ENCODE measurements around the gene MTA3.
A peak's percentile ranks its signal among the peaks of the same experiment; 100 is the strongest.

GRCh38 chr2:42770288-42771131 lies 202.1 kb downstream of the MTA3 start:
- TF ChIP-seq POLR2AphosphoS5 (IDR thresholded peaks at IDR 0.05; ENCODE audit: low read depth, low read length): no peak
- peak in 2 of 3 experiments; percentile 93 to 99; a peak in 3 of 4 replicates for TF ChIP-seq CTCF (IDR thresholded peaks at IDR 0.05; ENCODE audit: control extremely low read depth in 1 of 3, insufficient read depth in 1 of 3, low read depth in 1 of 3, low read length in 3 of 3)
- TF ChIP-seq SP1 (IDR thresholded peaks at IDR 0.05; ENCODE audit: low read depth, low read length): no peak

Data from H1 (cell line).